Keratinocyte (primary cell): ENCODE results near the gene CACNA2D4. TPM values are rescaled to one million over a fixed set of nuclear protein-coding genes. Genes with fewer than 3 reads are reported as not detected.

Source experiments
- DNase-seq: peaks from one replicate; pipeline ENCODE4 v3.0.0-alpha.2; 2011; ENCODE audit warnings: low read depth, missing footprints, low spot score
- FAIRE-seq: peaks from 2 replicates; lab custom pipeline; 2011; peaks lifted over from hg19 to GRCh38; lab: Jason Lieb, UNC
- H2AFZ ChIP-seq: 2 replicates; pipeline ENCODE4 v1.6.0; 2012; ENCODE audit warnings: low read length, control low read depth, inconsistent platforms; ENCODE audit not compliant: control insufficient read depth
- H3K27ac ChIP-seq: 2 replicates; pipeline ENCODE4 v1.5.1; 2011; ENCODE audit warnings: low read length; ENCODE audit not compliant: control insufficient read depth, insufficient read depth
- H3K27me3 ChIP-seq: 3 replicates; pipeline ENCODE4 v1.6.0; 2011; ENCODE audit warnings: low read length; ENCODE audit not compliant: control insufficient read depth, insufficient read depth; ENCODE audit errors: extremely low read depth
- H3K36me3 ChIP-seq, 2 experiments: 2 replicates in 1 of 2; 3 replicates in 1 of 2; pipeline ENCODE4 v1.5.1; 2011; ENCODE audit warnings: low read length in 2 of 2, mild to moderate bottlenecking in 1 of 2; ENCODE audit not compliant: control insufficient read depth in 2 of 2, insufficient read depth in 2 of 2; ENCODE audit errors: extremely low read depth in 1 of 2
- H3K4me1 ChIP-seq: 3 replicates; pipeline ENCODE4 v1.5.1; 2011; ENCODE audit warnings: low read length; ENCODE audit not compliant: control insufficient read depth, insufficient read depth; ENCODE audit errors: extremely low read depth
- H3K4me2 ChIP-seq: 3 replicates; pipeline ENCODE4 v1.6.0; 2011; ENCODE audit warnings: low read depth, low read length; ENCODE audit not compliant: control insufficient read depth, insufficient read depth; ENCODE audit errors: extremely low read depth
- H3K4me3 ChIP-seq, 3 experiments: fragments of 200-600 bp in 1 of 3; sonication (generic) in 1 of 3; 2 replicates in 2 of 3; 3 replicates in 1 of 3; pipeline ENCODE4 v1.5.1; 2011 to 2016; ENCODE audit warnings: low read length in 3 of 3, mild to moderate bottlenecking in 3 of 3, control low read depth in 2 of 3, inconsistent platforms in 1 of 3, low read depth in 1 of 3, mixed read lengths in 1 of 3, mixed run types in 1 of 3, moderate library complexity in 1 of 3; ENCODE audit not compliant: control insufficient read depth in 2 of 3, insufficient read depth in 2 of 3; ENCODE audit errors: extremely low read depth in 1 of 3
- H3K79me2 ChIP-seq: 2 replicates; pipeline ENCODE4 v1.6.0; 2012; ENCODE audit warnings: low read length; ENCODE audit not compliant: control insufficient read depth, insufficient read depth
- H3K9ac ChIP-seq: 3 replicates; pipeline ENCODE4 v1.6.0; 2011; ENCODE audit warnings: low read length; ENCODE audit not compliant: control insufficient read depth, insufficient read depth; ENCODE audit errors: extremely low read depth
- H3K9me1 ChIP-seq: 3 replicates; pipeline ENCODE4 v1.6.0; 2011; ENCODE audit warnings: low read length; ENCODE audit not compliant: control insufficient read depth, insufficient read depth; ENCODE audit errors: extremely low read depth
- H3K9me3 ChIP-seq: 2 replicates; pipeline ENCODE4 v1.5.1; 2012; ENCODE audit warnings: low read depth, low read length; ENCODE audit not compliant: control insufficient read depth
- H4K20me1 ChIP-seq: 3 replicates; pipeline ENCODE4 v1.6.0; 2011; ENCODE audit warnings: low read length; ENCODE audit not compliant: control insufficient read depth, insufficient read depth; ENCODE audit errors: extremely low read depth
- EZH2 ChIP-seq: IDR thresholded peaks from one replicate; pipeline ENCODE4 v1.6.1; 2012; ENCODE audit warnings: inconsistent platforms, mild to moderate bottlenecking, low read length, moderate library complexity
- dilution Hi-C: fragments of 300-500 bp; cut with MboI; formaldehyde crosslinking; loops from one replicate; pipeline ENCODE4 v1.7.0; 2020; ENCODE audit warnings: low sequenced_read_pairs; ENCODE audit not compliant: extremely low pct_ligation_motif_present
- polyA plus RNA-seq, 5 experiments: library from polyadenylated mRNA; depleted of rRNA in 3 of 5; stranded (reverse) in 3 of 5; stranded (forward) in 1 of 5; unstranded in 1 of 5; fragments of >200 nt; gene quantifications; 1 replicate in 1 of 5; 2 replicates in 3 of 5; 3 replicates in 1 of 5; pipeline versions ENCODE4 v1.2.1 to v1.2.3, GENCODE V29; 2011 to 2012; ENCODE audit warnings: missing spikeins in 2 of 5, low read depth in 1 of 5, low replicate concordance in 1 of 5
- TF ChIP-seq, protein P1 (sequence below), 3 experiments: IDR thresholded peaks in 1 of 3; conservative IDR thresholded peaks in 1 of 3; optimal IDR thresholded peaks in 1 of 3; 2 replicates in 2 of 3; 3 replicates in 1 of 3; pipeline versions ENCODE3 to v1.5.1; 2011; ENCODE audit warnings: low read length in 3 of 3, mild to moderate bottlenecking in 3 of 3, moderate library complexity in 2 of 3, control low read depth in 1 of 3, inconsistent platforms in 1 of 3; ENCODE audit not compliant: insufficient read depth in 2 of 3; ENCODE audit errors: extremely low read depth in 1 of 3

CACNA2D4 gene
- polyA plus RNA-seq, 1 donor (not counting 4 experiments of a cell fraction or from before 2014, with no cell fraction given), result 0.09 TPM

DNA sequence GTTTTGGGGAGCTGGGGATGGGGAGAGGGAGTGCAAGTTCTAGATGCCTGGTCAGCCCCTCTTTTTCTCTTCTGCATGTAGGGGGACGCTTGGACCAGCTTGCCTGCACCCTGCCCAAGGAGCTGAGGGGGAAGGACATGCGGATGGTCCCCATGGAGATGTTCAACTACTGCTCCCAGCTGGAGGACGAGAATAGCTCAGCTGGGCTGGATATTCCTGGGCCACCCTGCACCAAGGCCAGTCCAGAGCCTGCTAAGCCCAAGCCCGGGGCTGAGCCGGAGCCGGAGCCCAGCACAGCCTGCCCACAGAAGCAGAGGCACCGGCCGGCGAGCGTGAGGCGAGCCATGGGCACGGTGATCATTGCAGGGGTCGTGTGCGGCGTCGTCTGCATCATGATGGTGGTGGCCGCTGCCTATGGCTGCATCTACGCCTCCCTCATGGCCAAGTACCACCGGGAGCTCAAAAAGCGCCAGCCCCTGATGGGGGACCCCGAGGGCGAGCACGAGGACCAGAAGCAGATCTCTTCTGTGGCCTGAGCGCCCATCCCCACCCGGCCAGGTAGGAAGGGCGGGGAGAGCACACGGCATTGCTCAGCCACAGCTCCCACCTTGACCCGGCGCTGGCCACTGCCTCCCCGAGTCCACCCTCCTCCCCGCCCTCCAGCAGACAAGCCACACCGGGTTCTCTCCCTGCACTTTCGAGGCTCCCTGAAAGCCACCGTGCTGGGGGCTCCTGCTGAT is 84.1 kb downstream of the CACNA2D4 start:
- Histone ChIP-seq H3K36me3 (no peaks in the 10 kb centered on the region), H3K4me2 (no peak overlapping the region), H3K4me3 (no peak overlapping the region), H2AFZ (no peak overlapping the region), H4K20me1 (no peaks in the 10 kb centered on the region), H3K27me3 (peaks cover 26% of the 10 kb centered on the region), H3K9ac (no peak overlapping the region), H3K79me2 (no peaks in the 10 kb centered on the region), H3K4me1 (no peaks in the 10 kb centered on the region), H3K9me3 (no peaks in the 10 kb centered on the region), H3K27ac (no peak overlapping the region), H3K9me1 (no peaks in the 10 kb centered on the region)
- DNase-seq, result no peak
- TF ChIP-seq, protein P1, sequence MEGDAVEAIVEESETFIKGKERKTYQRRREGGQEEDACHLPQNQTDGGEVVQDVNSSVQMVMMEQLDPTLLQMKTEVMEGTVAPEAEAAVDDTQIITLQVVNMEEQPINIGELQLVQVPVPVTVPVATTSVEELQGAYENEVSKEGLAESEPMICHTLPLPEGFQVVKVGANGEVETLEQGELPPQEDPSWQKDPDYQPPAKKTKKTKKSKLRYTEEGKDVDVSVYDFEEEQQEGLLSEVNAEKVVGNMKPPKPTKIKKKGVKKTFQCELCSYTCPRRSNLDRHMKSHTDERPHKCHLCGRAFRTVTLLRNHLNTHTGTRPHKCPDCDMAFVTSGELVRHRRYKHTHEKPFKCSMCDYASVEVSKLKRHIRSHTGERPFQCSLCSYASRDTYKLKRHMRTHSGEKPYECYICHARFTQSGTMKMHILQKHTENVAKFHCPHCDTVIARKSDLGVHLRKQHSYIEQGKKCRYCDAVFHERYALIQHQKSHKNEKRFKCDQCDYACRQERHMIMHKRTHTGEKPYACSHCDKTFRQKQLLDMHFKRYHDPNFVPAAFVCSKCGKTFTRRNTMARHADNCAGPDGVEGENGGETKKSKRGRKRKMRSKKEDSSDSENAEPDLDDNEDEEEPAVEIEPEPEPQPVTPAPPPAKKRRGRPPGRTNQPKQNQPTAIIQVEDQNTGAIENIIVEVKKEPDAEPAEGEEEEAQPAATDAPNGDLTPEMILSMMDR (optimal IDR thresholded peaks at IDR 0.05 in 1 of 3, IDR thresholded peaks at IDR 0.05 in 1 of 3, conservative IDR thresholded peaks at IDR 0.05 in 1 of 3; ENCODE audit: extremely low read depth in 1 of 3, insufficient read depth in 2 of 3, low read length in 3 of 3), result no peak
- no peak for TF ChIP-seq EZH2
- dilution Hi-C loops, result no loop called here
- no peak for FAIRE-seq

DNA sequence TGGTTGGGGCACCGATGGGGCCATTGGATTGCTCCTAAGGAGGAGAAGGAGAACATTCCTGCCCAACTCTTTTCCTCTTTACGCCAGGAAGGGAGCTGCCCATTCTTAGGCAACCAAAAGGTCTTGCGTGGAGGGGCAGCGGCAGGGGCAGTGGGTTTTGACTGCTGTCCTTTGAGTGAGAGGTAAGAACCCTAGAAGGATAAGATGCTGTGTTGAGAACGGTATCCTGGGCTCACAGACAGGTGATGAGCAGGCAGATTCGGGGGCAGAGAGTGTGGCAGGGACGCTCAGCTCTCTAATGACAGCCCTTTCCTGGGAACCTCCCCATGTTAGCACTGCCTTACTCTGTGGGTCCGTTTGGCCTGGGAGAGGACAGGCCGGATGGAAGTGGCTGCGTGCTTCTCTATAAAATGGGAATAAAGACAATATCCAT is 84.8 kb downstream of the CACNA2D4 start:
- no peak overlapping the region for H2AFZ ChIP-seq
- dilution Hi-C loops, result no loop called here
- no peak overlapping the region for H3K27ac ChIP-seq
- no peaks in the 10 kb centered on the region for H3K9me1 ChIP-seq
- no peak overlapping the region for H3K4me2 ChIP-seq
- DNase-seq (no peak), FAIRE-seq (no peak)
- H3K4me1 ChIP-seq, result no peaks in the 10 kb centered on the region
- peaks cover 26% of the 10 kb centered on the region for H3K27me3 ChIP-seq
- H3K9me3 ChIP-seq, result no peaks in the 10 kb centered on the region
- no peak for TF ChIP-seq EZH2
- TF ChIP-seq, protein P1 (optimal IDR thresholded peaks at IDR 0.05 in 1 of 3, IDR thresholded peaks at IDR 0.05 in 1 of 3, conservative IDR thresholded peaks at IDR 0.05 in 1 of 3; ENCODE audit: extremely low read depth in 1 of 3, insufficient read depth in 2 of 3, low read length in 3 of 3), result no peak
- H3K36me3 ChIP-seq, result no peaks in the 10 kb centered on the region
- no peak overlapping the region for H3K4me3 ChIP-seq
- no peaks in the 10 kb centered on the region for H3K79me2 ChIP-seq
- H3K9ac ChIP-seq, result no peak overlapping the region
- H4K20me1 ChIP-seq, result no peaks in the 10 kb centered on the region
